GM19468 (cell line): ENCODE measurements around the gene CAMK1.

Experiments
- ATAC-seq: cut with Tn5 transposase; IDR thresholded peaks from one replicate; pipeline ENCODE4 v1.9.1; 2021; ENCODE audit warnings: mild to moderate bottlenecking, moderate library complexity, moderate number of reproducible peaks; ENCODE audit not compliant: unreplicated experiment; ENCODE audit errors: extremely low read depth

The CAMK1 gene

GRCh38 chr3:9716801-9717555 lies 52.8 kb downstream of the CAMK1 start:
- no peak for ATAC-seq

DNA sequence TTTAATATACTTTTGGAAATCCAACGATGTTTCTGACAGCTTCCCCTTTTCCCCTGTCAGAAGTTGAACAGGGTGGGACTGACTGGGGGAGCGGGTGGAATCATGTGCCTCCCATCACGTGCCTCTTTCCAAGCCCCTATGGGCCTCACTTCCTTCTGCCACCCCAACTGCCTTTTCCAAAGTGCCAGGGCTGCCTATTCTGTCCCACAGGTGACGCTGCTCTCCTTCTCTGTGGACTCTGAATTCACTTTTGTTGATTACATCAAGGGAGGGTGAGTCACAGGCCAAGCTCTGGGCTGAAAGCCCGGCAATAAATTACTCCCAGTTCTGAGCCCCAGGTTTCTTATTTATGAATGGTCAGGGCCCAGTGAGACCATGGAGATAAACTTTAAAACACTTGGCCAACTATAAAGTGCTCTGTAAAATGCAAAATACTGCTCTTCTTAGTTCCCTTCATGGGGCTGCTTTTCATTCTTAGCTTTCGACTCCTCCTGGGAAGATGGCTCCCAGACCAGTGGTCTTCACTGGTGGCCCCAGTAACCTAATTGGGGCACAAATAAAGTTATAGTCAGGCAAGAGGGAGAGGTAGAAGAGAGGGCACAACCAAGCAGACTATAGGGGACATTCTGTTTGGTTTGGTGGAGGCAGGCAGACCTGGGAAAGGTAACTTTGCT lies 53.8 kb downstream of the CAMK1 start:
- no peak for ATAC-seq

- ATAC-seq: no peak
Measured at GRCh38 chr3:9715136-9715535, 54.6 kb downstream of the CAMK1 start.

DNA sequence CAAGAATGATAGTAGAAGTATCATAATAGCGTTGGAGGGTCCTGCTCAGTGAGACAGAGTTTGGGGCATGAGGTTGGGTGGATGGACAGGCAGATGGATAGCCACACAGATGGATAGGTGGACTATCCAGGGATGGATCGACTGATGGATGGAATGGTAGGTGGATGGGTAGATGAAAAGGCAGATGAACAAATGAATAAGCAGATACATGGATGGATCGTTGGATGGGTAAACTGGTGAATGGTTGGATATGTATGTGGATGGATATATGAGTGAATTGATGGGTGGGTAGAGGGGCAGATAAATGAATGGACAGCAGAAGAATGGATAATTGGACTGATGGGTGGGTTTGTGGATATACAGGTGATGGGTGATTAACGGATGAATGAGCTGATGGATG lies 56.6 kb downstream of the CAMK1 start:
- ATAC-seq: no peak

- ATAC-seq: no peak
Measured at GRCh38 chr3:9712415-9712814, 57.3 kb downstream of the CAMK1 start.

DNA sequence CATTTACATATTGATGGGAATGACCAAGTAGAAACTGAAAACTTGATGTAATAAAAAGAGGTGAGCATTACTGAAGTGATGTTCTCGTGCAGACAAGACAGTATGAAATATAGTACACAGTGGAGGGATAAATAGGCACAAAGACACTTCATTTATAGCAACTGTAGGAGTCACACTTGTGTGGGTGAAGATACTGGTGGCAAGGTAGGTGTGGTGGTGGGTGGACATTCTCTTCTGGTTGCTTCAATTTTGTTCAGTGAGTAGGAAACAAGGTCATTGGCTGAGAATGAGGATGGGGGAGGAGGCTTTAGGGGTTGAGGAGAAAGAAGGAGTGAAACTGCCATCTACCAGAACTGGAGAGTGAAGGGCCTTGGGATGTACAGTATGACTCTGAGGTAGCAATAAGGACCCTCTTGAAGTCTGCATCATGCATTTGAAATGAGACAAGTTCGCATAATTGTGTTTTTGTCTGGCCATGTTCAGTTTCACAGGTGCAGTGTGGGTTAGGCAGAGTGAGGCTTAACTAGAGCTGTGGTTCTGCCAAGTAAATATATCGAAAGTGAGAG lies 59.5 kb downstream of the CAMK1 start:
- ATAC-seq: no peak
